ENCODE data around the gene FN3KRP.

Gene FN3KRP

GRCh38 chr17:82716203-82717010 lies at the start of gene FN3KRP:
FN3KRP (plus strand) TSS chr17:82716706; CDS start chr17:82716756, 50 bp downstream.
- DNase-seq = peak; percentile 98

GRCh38 chr17:82666931-82667667 lies 49.4 kb upstream of the FN3KRP start:
- no peak for DNase-seq

GRCh38 chr17:82667668-82668000 lies 48.9 kb upstream of the FN3KRP start:
- DNase-seq = no peak

- no peak for DNase-seq
Measured at GRCh38 chr17:82668024-82668630, 48.4 kb upstream of the FN3KRP start.

GRCh38 chr17:82668631-82669099 lies 47.8 kb upstream of the FN3KRP start:
- peak; percentile 67 for DNase-seq

- no peak for DNase-seq
Measured at GRCh38 chr17:82670661-82671450, 45.6 kb upstream of the FN3KRP start.

GRCh38 chr17:82674656-82675475 lies 41.6 kb upstream of the FN3KRP start:
- no peak for DNase-seq

GRCh38 chr17:82675476-82676245 lies 40.8 kb upstream of the FN3KRP start:
- no peak for DNase-seq

GRCh38 chr17:82677353-82677925 lies 39.1 kb upstream of the FN3KRP start:
- no peak for DNase-seq

GRCh38 chr17:82678265-82678891 lies 38.1 kb upstream of the FN3KRP start:
- DNase-seq = no peak

- DNase-seq = no peak
Measured at GRCh38 chr17:82679586-82680465, 36.7 kb upstream of the FN3KRP start.

GRCh38 chr17:82681547-82681946 lies 35.0 kb upstream of the FN3KRP start:
- DNase-seq = no peak

- no peak for DNase-seq
Measured at GRCh38 chr17:82683534-82683933, 33.0 kb upstream of the FN3KRP start.

GRCh38 chr17:82684228-82684841 lies 32.2 kb upstream of the FN3KRP start:
- no peak for DNase-seq

GRCh38 chr17:82685291-82685690 lies 31.2 kb upstream of the FN3KRP start:
- no peak for DNase-seq

- DNase-seq = no peak
Measured at GRCh38 chr17:82686366-82687324, 29.9 kb upstream of the FN3KRP start.

- DNase-seq = no peak
Measured at GRCh38 chr17:82687375-82687861, 29.1 kb upstream of the FN3KRP start.

All from right hindlimb (tissue), 1 donor.